Panc1 (cell line): Measurements from ENCODE around the gene MBD3L3.
"Not testable (repeated sequence)": the region's sequence is repeated elsewhere in the genome, so short reads cannot be mapped to it uniquely, and the experiment has no call there.

Experiments used
- CTCF ChIP-seq: fragments of 450-650 bp; IDR thresholded peaks from 2 replicates; pipeline ENCODE4 v1.5.1; 2017; ENCODE audit warnings: mild to moderate bottlenecking
- POLR2AphosphoS5 ChIP-seq: IDR thresholded peaks from 2 replicates; pipeline ENCODE4 v1.6.1; 2012; ENCODE audit warnings: mild to moderate bottlenecking, low read depth, low read length, moderate library complexity
- REST ChIP-seq, 2 experiments: IDR thresholded peaks; 2 replicates each; pipeline ENCODE4 v1.6.1; 2011 to 2012; ENCODE audit warnings: low read depth in 2 of 2, control low read depth in 1 of 2, low read length in 1 of 2, mild to moderate bottlenecking in 1 of 2, moderate library complexity in 1 of 2; ENCODE audit not compliant: insufficient read depth in 1 of 2
- SIN3A ChIP-seq: IDR thresholded peaks from 2 replicates; pipeline ENCODE4 v1.6.1; 2012; ENCODE audit warnings: low read depth, mild to moderate bottlenecking, low read length, moderate library complexity, borderline replicate concordance; ENCODE audit not compliant: insufficient read depth
- TCF7L2 ChIP-seq: IDR thresholded peaks from 2 replicates; pipeline ENCODE4 v1.6.1; 2011; ENCODE audit warnings: mild to moderate bottlenecking, low read depth, low read length, inconsistent platforms

GRCh38 chr19:7059977-7060376 lies 1.5 kb upstream of the MBD3L3 start:
- not testable (repeated sequence) for TF ChIP-seq POLR2AphosphoS5; CTCF; SIN3A; REST (IDR thresholded peaks at IDR 0.05; ENCODE audit: insufficient read depth in 1 of 2, low read depth in 2 of 2, low read length in 1 of 2); TCF7L2
